B cell (primary cell): ENCODE data around the gene ARHGAP42.

ENCODE experiments used
- EZH2 ChIP-seq: IDR thresholded peaks from 2 replicates; pipeline ENCODE4 v1.6.1; 2012; ENCODE audit warnings: borderline replicate concordance, low read depth, mild to moderate bottlenecking, moderate library complexity, low read length; ENCODE audit not compliant: insufficient read depth, poor library complexity, severe bottlenecking
- TF ChIP-seq, protein P1 (sequence below): fragments of 200-600 bp; IDR thresholded peaks from one replicate; pipeline ENCODE4 v1.8.0; 2022; ENCODE audit warnings: antibody characterized with exemption, mild to moderate bottlenecking

DNA sequence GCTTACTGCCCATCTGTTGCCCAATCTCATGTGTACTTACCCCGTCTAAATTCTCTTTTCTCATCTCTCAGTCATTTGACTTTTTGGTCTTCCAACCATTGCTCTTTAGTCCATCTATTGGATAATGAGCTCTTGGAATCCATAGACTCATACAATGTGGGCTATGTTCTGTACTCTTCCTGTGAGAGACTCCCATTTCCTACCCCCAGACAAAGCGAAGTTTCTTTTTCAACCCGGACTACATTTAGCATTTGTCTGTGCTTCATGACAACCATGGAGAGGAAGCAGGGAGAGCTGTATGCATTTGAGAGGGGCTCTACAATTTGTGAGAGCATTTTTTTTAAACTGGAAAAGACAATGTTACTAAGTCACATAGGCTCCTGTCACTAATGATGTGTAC lies 4.0 kb upstream of the ARHGAP42 start:
- TF ChIP-seq, protein P1, sequence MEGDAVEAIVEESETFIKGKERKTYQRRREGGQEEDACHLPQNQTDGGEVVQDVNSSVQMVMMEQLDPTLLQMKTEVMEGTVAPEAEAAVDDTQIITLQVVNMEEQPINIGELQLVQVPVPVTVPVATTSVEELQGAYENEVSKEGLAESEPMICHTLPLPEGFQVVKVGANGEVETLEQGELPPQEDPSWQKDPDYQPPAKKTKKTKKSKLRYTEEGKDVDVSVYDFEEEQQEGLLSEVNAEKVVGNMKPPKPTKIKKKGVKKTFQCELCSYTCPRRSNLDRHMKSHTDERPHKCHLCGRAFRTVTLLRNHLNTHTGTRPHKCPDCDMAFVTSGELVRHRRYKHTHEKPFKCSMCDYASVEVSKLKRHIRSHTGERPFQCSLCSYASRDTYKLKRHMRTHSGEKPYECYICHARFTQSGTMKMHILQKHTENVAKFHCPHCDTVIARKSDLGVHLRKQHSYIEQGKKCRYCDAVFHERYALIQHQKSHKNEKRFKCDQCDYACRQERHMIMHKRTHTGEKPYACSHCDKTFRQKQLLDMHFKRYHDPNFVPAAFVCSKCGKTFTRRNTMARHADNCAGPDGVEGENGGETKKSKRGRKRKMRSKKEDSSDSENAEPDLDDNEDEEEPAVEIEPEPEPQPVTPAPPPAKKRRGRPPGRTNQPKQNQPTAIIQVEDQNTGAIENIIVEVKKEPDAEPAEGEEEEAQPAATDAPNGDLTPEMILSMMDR = no peak
- TF ChIP-seq EZH2 = no peak
